Trophoblast cell (in vitro differentiated cells and primary cell): ENCODE results near the gene BFSP2.

Source experiments
- DNase-seq, 2 donors: peaks; one replicate each; pipeline ENCODE4 v3.0.0-alpha.2; 2016
- H2AFZ ChIP-seq: 2 replicates; pipeline ENCODE4 v1.6.1; 2013; ENCODE audit warnings: low read length, moderate library complexity, mild to moderate bottlenecking; ENCODE audit not compliant: insufficient read depth, poor library complexity
- H2AK5ac ChIP-seq: 2 replicates; pipeline ENCODE4 v1.6.1; 2013; ENCODE audit warnings: mild to moderate bottlenecking, low read length
- H2BK120ac ChIP-seq: 2 replicates; pipeline ENCODE4 v1.6.1; 2013; ENCODE audit warnings: low read length, mild to moderate bottlenecking, moderate library complexity; ENCODE audit not compliant: insufficient read depth, poor library complexity
- H2BK12ac ChIP-seq: 2 replicates; pipeline ENCODE4 v1.6.1; 2013; ENCODE audit warnings: mild to moderate bottlenecking, low read length, moderate library complexity
- H2BK5ac ChIP-seq: 2 replicates; pipeline ENCODE4 v1.6.1; 2013; ENCODE audit warnings: low read length, low read depth, moderate library complexity, mild to moderate bottlenecking; ENCODE audit not compliant: poor library complexity
- H3K14ac ChIP-seq: 2 replicates; pipeline ENCODE4 v1.6.1; 2013; ENCODE audit warnings: mild to moderate bottlenecking, low read length
- H3K18ac ChIP-seq: 2 replicates; pipeline ENCODE4 v1.6.1; 2013; ENCODE audit warnings: mild to moderate bottlenecking, low read length
- H3K23ac ChIP-seq: 2 replicates; pipeline ENCODE4 v1.6.1; 2013; ENCODE audit warnings: low read length
- H3K27ac ChIP-seq: 2 replicates; pipeline ENCODE4 v1.5.1; 2013; ENCODE audit warnings: low read depth, mild to moderate bottlenecking, inconsistent platforms, low read length, moderate library complexity
- H3K27me3 ChIP-seq: 2 replicates; pipeline ENCODE4 v1.6.1; 2013; ENCODE audit warnings: inconsistent platforms, mild to moderate bottlenecking, low read length, moderate library complexity; ENCODE audit not compliant: insufficient read depth
- H3K36me3 ChIP-seq, 2 experiments: 1 replicate in 1 of 2; 2 replicates in 1 of 2; pipeline ENCODE4 v1.6.1; 2013; ENCODE audit warnings: low read length in 2 of 2, mild to moderate bottlenecking in 2 of 2, moderate library complexity in 1 of 2; ENCODE audit not compliant: insufficient read depth in 2 of 2, control insufficient read depth in 1 of 2
- H3K4ac ChIP-seq: 2 replicates; pipeline ENCODE4 v1.6.1; 2013; ENCODE audit warnings: low read depth, mild to moderate bottlenecking, low read length, moderate library complexity
- H3K4me1 ChIP-seq, 2 experiments: 1 replicate in 1 of 2; 2 replicates in 1 of 2; pipeline ENCODE4 v1.6.1; 2013; ENCODE audit warnings: low read length in 2 of 2, mild to moderate bottlenecking in 2 of 2, moderate library complexity in 1 of 2; ENCODE audit not compliant: insufficient read depth in 2 of 2, control insufficient read depth in 1 of 2
- H3K4me2 ChIP-seq: 2 replicates; pipeline ENCODE4 v1.6.1; 2013; ENCODE audit warnings: inconsistent platforms, mild to moderate bottlenecking, low read length, moderate library complexity
- H3K4me3 ChIP-seq: 2 replicates; pipeline ENCODE4 v1.5.1; 2013; ENCODE audit warnings: mild to moderate bottlenecking, low read depth, low read length, inconsistent platforms
- H3K79me1 ChIP-seq: one replicate; pipeline ENCODE4 v1.6.1; 2013; ENCODE audit warnings: low read length
- H3K79me2 ChIP-seq: 2 replicates; pipeline ENCODE4 v1.6.1; 2013; ENCODE audit warnings: low read length, mild to moderate bottlenecking; ENCODE audit not compliant: control insufficient read depth, insufficient read depth, poor library complexity
- H3K9ac ChIP-seq: 2 replicates; pipeline ENCODE4 v1.6.1; 2013; ENCODE audit warnings: mild to moderate bottlenecking, low read length
- H3K9me3 ChIP-seq: 2 replicates; pipeline ENCODE4 v1.6.1; 2013; ENCODE audit warnings: low read depth, mild to moderate bottlenecking, control low read depth, inconsistent platforms, low read length; ENCODE audit not compliant: insufficient read depth
- H4K12ac ChIP-seq: 2 replicates; pipeline ENCODE4 v1.6.1; 2013; ENCODE audit warnings: low read depth, mild to moderate bottlenecking, low read length, moderate library complexity
- H4K8ac ChIP-seq: 2 replicates; pipeline ENCODE4 v1.6.1; 2013; ENCODE audit warnings: low read depth, mild to moderate bottlenecking, low read length, moderate library complexity
- H4K91ac ChIP-seq: one replicate; pipeline ENCODE4 v1.6.1; 2013; ENCODE audit warnings: low read depth, mild to moderate bottlenecking, low read length, moderate library complexity
- WGBS: extraction: QIAGEN DNeasy Blood & Tissue Kit; methylation state at CpG from one replicate; pipeline ENCODE4 v1.1.7; 2013; ENCODE audit warnings: missing lambda C conversion rate; ENCODE audit not compliant: insufficient read length, insufficient coverage; ENCODE audit errors: extremely low coverage; 5-methylcytosine and 5-hydroxymethylcytosine counted together

Gene BFSP2

GRCh38 chr3:133466531-133467386, 66.9 kb downstream of the BFSP2 start:
- Histone ChIP-seq H3K18ac (no peak overlapping the region), H3K36me3 (no peaks in the 10 kb centered on the region), H4K12ac (no peak overlapping the region), H3K79me2 (no peaks in the 10 kb centered on the region), H4K8ac (no peak overlapping the region), H2AFZ (no peak overlapping the region), H3K79me1 (peaks cover 5% of the 10 kb centered on the region), H3K9me3 (no peaks in the 10 kb centered on the region), H4K91ac (peak overlapping the region; percentile 74), H3K27ac (no peak overlapping the region), H3K14ac (no peak overlapping the region), H2AK5ac (peak overlapping the region; percentile 4), H3K4me3 (no peak overlapping the region), H3K4me2 (no peak overlapping the region), H2BK12ac (peak overlapping the region; percentile 51), H3K23ac (no peak overlapping the region), H3K4ac (no peak overlapping the region), H2BK120ac (no peak overlapping the region), H3K4me1 (peaks cover 2 to 15% of the 10 kb centered on the region in 2 experiments), H3K27me3 (no peaks in the 10 kb centered on the region), H2BK5ac (no peak overlapping the region), H3K9ac (no peak overlapping the region)
- peak in 1 of 2 donors; percentile 39 for DNase-seq
- WGBS = no CpG with 5 or more reads among the region's 12 CpGs

GRCh38 chr3:133467780-133468179, 67.9 kb downstream of the BFSP2 start:
- WGBS = no CpG with 5 or more reads among the region's 2 CpGs
- DNase-seq = no peak
- Histone ChIP-seq H2AK5ac (no peak overlapping the region), H4K91ac (no peak overlapping the region), H3K9ac (no peak overlapping the region), H3K79me2 (no peaks in the 10 kb centered on the region), H3K79me1 (peaks cover 3% of the 10 kb centered on the region), H4K12ac (no peak overlapping the region), H3K18ac (no peak overlapping the region), H2BK5ac (no peak overlapping the region), H3K4ac (no peak overlapping the region), H2AFZ (no peak overlapping the region), H3K36me3 (no peaks in the 10 kb centered on the region), H3K4me3 (no peak overlapping the region), H3K9me3 (peaks cover 3% of the 10 kb centered on the region), H2BK120ac (no peak overlapping the region), H3K27me3 (no peaks in the 10 kb centered on the region), H4K8ac (no peak overlapping the region), H2BK12ac (no peak overlapping the region), H3K23ac (no peak overlapping the region), H3K4me2 (no peak overlapping the region), H3K4me1 (peaks cover 2 to 15% of the 10 kb centered on the region in 2 experiments), H3K14ac (no peak overlapping the region), H3K27ac (no peak overlapping the region)

- peaks cover under 1 to 14% of the 10 kb centered on the region in 2 experiments for H3K4me1 ChIP-seq
- no peaks in the 10 kb centered on the region for H3K36me3 ChIP-seq
- WGBS = no CpG with 5 or more reads among the region's 3 CpGs
Measured at GRCh38 chr3:133468251-133468721, 68.4 kb downstream of the BFSP2 start.

GRCh38 chr3:133469140-133469731, 69.4 kb downstream of the BFSP2 start:
- Histone ChIP-seq H3K18ac (no peak overlapping the region), H2BK12ac (no peak overlapping the region), H3K4ac (no peak overlapping the region), H3K4me1 (peaks cover 0 to 10% of the 10 kb centered on the region in 2 experiments), H2BK5ac (no peak overlapping the region), H3K27ac (no peak overlapping the region), H3K4me2 (no peak overlapping the region), H3K14ac (no peak overlapping the region), H3K23ac (no peak overlapping the region), H3K27me3 (no peaks in the 10 kb centered on the region), H4K8ac (no peak overlapping the region), H3K9ac (no peak overlapping the region), H3K4me3 (no peak overlapping the region), H4K91ac (no peak overlapping the region), H3K79me1 (peaks cover 1% of the 10 kb centered on the region), H3K79me2 (no peaks in the 10 kb centered on the region), H3K36me3 (no peaks in the 10 kb centered on the region), H4K12ac (no peak overlapping the region), H2AK5ac (no peak overlapping the region), H2AFZ (no peak overlapping the region), H3K9me3 (peaks cover 3% of the 10 kb centered on the region), H2BK120ac (no peak overlapping the region)
- DNase-seq = peak in 1 of 2 donors; percentile 37
- WGBS = no CpG with 5 or more reads among the region's 7 CpGs

More at GRCh38 chr3:133468251-133468721, 68.4 kb downstream of the BFSP2 start:
- Histone ChIP-seq H2BK5ac (no peak overlapping the region), H3K23ac (no peak overlapping the region), H3K79me1 (peaks cover 3% of the 10 kb centered on the region), H3K9me3 (peaks cover 3% of the 10 kb centered on the region), H3K27ac (no peak overlapping the region), H2BK12ac (no peak overlapping the region), H3K27me3 (no peaks in the 10 kb centered on the region), H3K79me2 (no peaks in the 10 kb centered on the region), H3K4me2 (no peak overlapping the region), H3K14ac (no peak overlapping the region), H4K8ac (no peak overlapping the region), H2AFZ (no peak overlapping the region), H3K4me3 (no peak overlapping the region), H2BK120ac (no peak overlapping the region), H4K91ac (no peak overlapping the region), H3K18ac (no peak overlapping the region), H3K9ac (no peak overlapping the region), H3K4ac (no peak overlapping the region), H4K12ac (no peak overlapping the region), H2AK5ac (no peak overlapping the region)
- DNase-seq = no peak
